Measurements from ENCODE around the gene XRCC2. TPM values are rescaled to one million over a fixed set of nuclear protein-coding genes. Genes with fewer than 3 reads are reported as not detected.

The XRCC2 gene
- total and polyA plus RNA-seq, 2 experiments from 2014 or later: 18.9 to 33.2 TPM

- H3K4me3 Mint-ChIP-seq: no peak overlapping the region
- H3K9me3 Mint-ChIP-seq: peaks cover 8% of the 10 kb centered on the region
- TF ChIP-seq EZH2 (IDR thresholded peaks at IDR 0.05; ENCODE audit: low read depth, unreplicated experiment) (no peak), ZNF331 (CRISPR knock-in tag; IDR thresholded peaks at IDR 0.05; ENCODE audit: low read depth) (no peak), NANOG (IDR thresholded peaks at IDR 0.05; ENCODE audit: borderline replicate concordance) (no peak), POLR2AphosphoS5 (IDR thresholded peaks at IDR 0.05; ENCODE audit: low read depth) (no peak), REST (IDR thresholded peaks at IDR 0.05; ENCODE audit: unreplicated experiment) (no peak), CREB1 (CRISPR knock-in tag; IDR thresholded peaks at IDR 0.05; ENCODE audit: low read depth) (no peak), STAT1 (IDR thresholded peaks at IDR 0.05; ENCODE audit: unreplicated experiment) (no peak)
- no peaks in the 10 kb centered on the region for H3K27me3 Mint-ChIP-seq (ENCODE audit: insufficient read depth, low read depth, poor library complexity)
- H3K9me2 ChIP-seq (ENCODE audit: insufficient read depth): peaks cover 3% of the 10 kb centered on the region; the same call in 1 of the 2 replicates
- H3K27ac Mint-ChIP-seq: no peak overlapping the region
- H4K20me1 ChIP-seq (replicated peaks; ENCODE audit: insufficient read depth): no peaks in the 10 kb centered on the region
- H3K27ac ChIP-seq (ENCODE audit: low read depth): no peak overlapping the region
- H3F3A ChIP-seq (replicated peaks; ENCODE audit: low read depth): no peaks in the 10 kb centered on the region
- H3K27me3 ChIP-seq (ENCODE audit: insufficient read depth): no peaks in the 10 kb centered on the region
- DNase-seq (ENCODE audit: low spot score) (no peak), ATAC-seq (no peak)
- no peak overlapping the region for H3K4me2 ChIP-seq
- H3K36me3 Mint-ChIP-seq (ENCODE audit: low read depth): peaks cover 8% of the 10 kb centered on the region; the same call in 2 of the 3 replicates
- H3K79me2 ChIP-seq (replicated peaks; ENCODE audit: insufficient read depth): no peaks in the 10 kb centered on the region
- no peaks in the 10 kb centered on the region for H3K4me1 Mint-ChIP-seq
- H3K4me1 ChIP-seq (ENCODE audit: insufficient read depth): no peaks in the 10 kb centered on the region
- no peaks in the 10 kb centered on the region for H3K36me3 ChIP-seq (ENCODE audit: insufficient read depth)
- no peak overlapping the region for H2AFZ ChIP-seq
- H3K4me3 ChIP-seq: no peak overlapping the region
These were observed 67.7 kb downstream of the XRCC2 start for GRCh38 chr7:152608208-152608607.

GRCh38 chr7:152607007-152607406 is 68.9 kb downstream of the XRCC2 start:
- Mint-ChIP-seq H3K36me3 (ENCODE audit: low read depth) (no peaks in the 10 kb centered on the region), H3K4me3 (no peak overlapping the region), H3K9me3 (no peaks in the 10 kb centered on the region), H3K27me3 (ENCODE audit: insufficient read depth, low read depth, poor library complexity) (no peaks in the 10 kb centered on the region), H3K27ac (no peak overlapping the region), H3K4me1 (no peaks in the 10 kb centered on the region)
- H3K36me3 ChIP-seq (ENCODE audit: insufficient read depth): no peaks in the 10 kb centered on the region
- no peak overlapping the region for H3K4me3 ChIP-seq
- no peaks in the 10 kb centered on the region for H3K9me2 ChIP-seq (ENCODE audit: insufficient read depth)
- H3K79me2 ChIP-seq (replicated peaks; ENCODE audit: insufficient read depth): no peaks in the 10 kb centered on the region
- no peaks in the 10 kb centered on the region for H3F3A ChIP-seq (replicated peaks; ENCODE audit: low read depth)
- no peak for DNase-seq (ENCODE audit: low spot score)
- H3K4me2 ChIP-seq: no peak overlapping the region
- no peak overlapping the region for H2AFZ ChIP-seq
- no peaks in the 10 kb centered on the region for H4K20me1 ChIP-seq (replicated peaks; ENCODE audit: insufficient read depth)
- no peaks in the 10 kb centered on the region for H3K27me3 ChIP-seq (ENCODE audit: insufficient read depth)
- no peaks in the 10 kb centered on the region for H3K4me1 ChIP-seq (ENCODE audit: insufficient read depth)
- no peak overlapping the region for H3K27ac ChIP-seq (ENCODE audit: low read depth)
- ATAC-seq: no peak
- TF ChIP-seq CTCF (conservative IDR thresholded peaks at IDR 0.05; ENCODE audit: low read depth in 2 of 2): no peak
- TF ChIP-seq POLR2AphosphoS5 (IDR thresholded peaks at IDR 0.05; ENCODE audit: low read depth): no peak
- no peak for TF ChIP-seq NANOG (IDR thresholded peaks at IDR 0.05; ENCODE audit: borderline replicate concordance)
- TF ChIP-seq ETS1 (IDR thresholded peaks at IDR 0.05): no peak
- TF ChIP-seq ZNF331 (CRISPR knock-in tag; IDR thresholded peaks at IDR 0.05; ENCODE audit: low read depth): no peak

Measured in GM23338 (cell line).